ENCODE measurements around the gene EXD2.
A peak's percentile ranks its signal among the peaks of the same experiment; 100 is the strongest.

The EXD2 gene

DNA sequence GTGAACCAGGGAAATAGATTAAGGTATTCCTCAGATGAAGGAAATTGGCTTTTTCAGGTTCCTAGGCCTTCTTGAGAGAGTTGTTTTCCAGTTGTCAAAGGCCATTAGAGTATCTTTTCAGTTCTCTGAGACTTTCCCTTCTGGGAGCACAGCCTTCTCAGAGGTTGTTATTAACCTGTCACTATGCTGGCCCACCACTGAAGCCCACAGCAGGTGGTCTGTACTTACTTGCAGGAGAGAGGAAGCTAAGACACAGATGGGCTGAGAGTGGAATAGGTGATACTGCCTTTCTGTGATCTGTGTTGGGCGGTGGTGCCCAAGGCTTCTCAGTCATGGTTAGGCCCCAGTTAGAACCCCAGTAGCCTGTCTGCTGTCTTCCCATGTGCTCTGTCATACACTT is 45.8 kb downstream of the EXD2 start:
- TF ChIP-seq, protein P1, sequence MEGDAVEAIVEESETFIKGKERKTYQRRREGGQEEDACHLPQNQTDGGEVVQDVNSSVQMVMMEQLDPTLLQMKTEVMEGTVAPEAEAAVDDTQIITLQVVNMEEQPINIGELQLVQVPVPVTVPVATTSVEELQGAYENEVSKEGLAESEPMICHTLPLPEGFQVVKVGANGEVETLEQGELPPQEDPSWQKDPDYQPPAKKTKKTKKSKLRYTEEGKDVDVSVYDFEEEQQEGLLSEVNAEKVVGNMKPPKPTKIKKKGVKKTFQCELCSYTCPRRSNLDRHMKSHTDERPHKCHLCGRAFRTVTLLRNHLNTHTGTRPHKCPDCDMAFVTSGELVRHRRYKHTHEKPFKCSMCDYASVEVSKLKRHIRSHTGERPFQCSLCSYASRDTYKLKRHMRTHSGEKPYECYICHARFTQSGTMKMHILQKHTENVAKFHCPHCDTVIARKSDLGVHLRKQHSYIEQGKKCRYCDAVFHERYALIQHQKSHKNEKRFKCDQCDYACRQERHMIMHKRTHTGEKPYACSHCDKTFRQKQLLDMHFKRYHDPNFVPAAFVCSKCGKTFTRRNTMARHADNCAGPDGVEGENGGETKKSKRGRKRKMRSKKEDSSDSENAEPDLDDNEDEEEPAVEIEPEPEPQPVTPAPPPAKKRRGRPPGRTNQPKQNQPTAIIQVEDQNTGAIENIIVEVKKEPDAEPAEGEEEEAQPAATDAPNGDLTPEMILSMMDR (IDR thresholded peaks at IDR 0.05; ENCODE audit: control insufficient read depth, extremely low read depth, insufficient read depth) = no peak
- no peak overlapping the region for H3K4me3 ChIP-seq (ENCODE audit: low read depth, low read length)
- DNase-seq (ENCODE audit: low read depth) = no peak

DNA sequence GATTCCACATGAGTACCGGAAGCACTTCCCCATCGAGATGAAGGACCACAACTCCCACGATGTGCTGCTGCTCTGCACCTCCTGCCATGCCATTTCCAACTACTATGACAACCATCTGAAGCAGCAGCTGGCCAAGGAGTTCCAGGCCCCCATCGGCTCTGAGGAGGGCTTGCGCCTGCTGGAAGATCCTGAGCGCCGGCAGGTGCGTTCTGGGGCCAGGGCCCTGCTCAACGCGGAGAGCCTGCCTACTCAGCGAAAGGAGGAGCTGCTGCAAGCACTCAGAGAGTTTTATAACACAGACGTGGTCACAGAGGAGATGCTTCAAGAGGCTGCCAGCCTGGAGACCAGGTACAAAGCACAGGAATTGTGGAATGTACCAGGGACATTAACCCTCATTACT is 46.3 kb downstream of the EXD2 start:
- no peak for DNase-seq (ENCODE audit: low read depth)
- TF ChIP-seq, protein P1 (IDR thresholded peaks at IDR 0.05; ENCODE audit: control insufficient read depth, extremely low read depth, insufficient read depth) = no peak
- no peak overlapping the region for H3K4me3 ChIP-seq (ENCODE audit: low read depth, low read length)

DNA sequence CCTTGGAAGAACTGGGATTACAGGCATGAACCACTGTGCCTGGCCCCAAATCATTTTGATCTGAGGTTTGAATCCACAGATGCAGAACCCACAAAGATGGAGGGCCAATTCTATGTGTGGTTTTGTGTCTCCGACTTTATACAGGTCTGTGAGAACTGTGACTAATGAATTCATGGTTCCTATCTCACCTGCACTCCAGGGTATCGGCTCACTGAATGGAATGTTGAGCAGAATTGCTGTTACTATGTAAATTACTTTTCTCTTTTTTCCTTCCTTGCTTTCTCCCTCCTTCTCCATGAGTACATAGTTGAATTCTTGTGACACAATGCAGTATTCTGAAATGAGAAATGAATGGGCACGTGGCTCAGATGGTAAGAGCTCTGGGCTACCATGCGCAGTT is 47.6 kb downstream of the EXD2 start:
- TF ChIP-seq, protein P1 (IDR thresholded peaks at IDR 0.05; ENCODE audit: control insufficient read depth, extremely low read depth, insufficient read depth) = no peak
- H3K4me3 ChIP-seq (ENCODE audit: low read depth, low read length) = no peak overlapping the region
- DNase-seq (ENCODE audit: low read depth) = no peak

DNA sequence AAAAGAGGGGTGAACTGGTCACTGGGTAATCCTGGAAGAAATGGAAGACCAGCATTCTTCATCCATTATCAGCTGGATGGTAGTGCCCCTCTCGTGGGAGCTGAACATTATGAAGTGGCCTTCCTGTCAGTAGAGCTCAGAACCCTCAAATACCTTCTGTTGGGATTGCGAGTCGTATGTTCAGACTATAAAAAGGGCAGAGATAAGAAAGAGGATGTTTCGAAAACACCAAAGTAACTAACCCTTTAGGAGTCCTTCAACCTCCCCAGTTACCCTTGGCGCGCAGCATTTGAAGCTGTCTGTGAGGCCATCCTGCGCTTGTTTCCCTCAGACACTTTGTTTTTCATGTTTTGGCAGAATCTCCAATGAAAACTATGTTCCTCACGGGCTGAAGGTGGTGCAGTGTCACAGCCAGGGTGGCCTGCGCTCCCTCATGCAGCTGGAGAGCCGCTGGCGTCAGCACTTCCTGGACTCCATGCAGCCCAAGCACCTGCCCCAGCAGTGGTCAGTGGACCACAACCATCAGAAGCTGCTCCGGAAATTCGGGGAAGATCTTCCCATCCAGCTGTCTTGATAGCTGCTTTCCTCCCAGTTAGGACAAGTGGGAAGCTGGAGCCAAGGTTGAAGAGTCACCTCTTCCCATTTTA is 49.4 kb downstream of the EXD2 start:
- DNase-seq (ENCODE audit: low read depth) = no peak
- H3K4me3 ChIP-seq (ENCODE audit: low read depth, low read length) = no peak overlapping the region
- TF ChIP-seq, protein P1 (IDR thresholded peaks at IDR 0.05; ENCODE audit: control insufficient read depth, extremely low read depth, insufficient read depth) = no peak

DNA sequence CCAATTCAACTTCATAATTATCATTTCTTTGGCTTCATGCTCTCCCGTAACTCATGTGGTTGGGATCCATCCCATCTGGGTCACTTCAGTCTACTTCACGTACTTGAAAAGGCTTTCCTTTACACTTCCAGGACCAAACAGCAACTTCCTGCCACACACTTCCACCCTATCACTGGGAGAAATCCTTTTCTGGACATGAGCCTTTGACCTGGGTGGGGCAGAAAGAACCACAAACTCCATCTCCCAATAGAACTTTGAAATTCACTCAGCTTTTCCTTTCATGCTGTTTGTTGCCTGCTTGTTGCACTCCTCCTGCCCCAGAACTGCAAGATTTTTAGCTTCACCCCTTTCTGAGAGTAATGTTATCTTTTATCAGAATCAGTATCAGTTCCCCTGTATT is 50.3 kb downstream of the EXD2 start:
- TF ChIP-seq, protein P1 (IDR thresholded peaks at IDR 0.05; ENCODE audit: control insufficient read depth, extremely low read depth, insufficient read depth) = no peak
- no peak for DNase-seq (ENCODE audit: low read depth)
- H3K4me3 ChIP-seq (ENCODE audit: low read depth, low read length) = no peak overlapping the region

DNA sequence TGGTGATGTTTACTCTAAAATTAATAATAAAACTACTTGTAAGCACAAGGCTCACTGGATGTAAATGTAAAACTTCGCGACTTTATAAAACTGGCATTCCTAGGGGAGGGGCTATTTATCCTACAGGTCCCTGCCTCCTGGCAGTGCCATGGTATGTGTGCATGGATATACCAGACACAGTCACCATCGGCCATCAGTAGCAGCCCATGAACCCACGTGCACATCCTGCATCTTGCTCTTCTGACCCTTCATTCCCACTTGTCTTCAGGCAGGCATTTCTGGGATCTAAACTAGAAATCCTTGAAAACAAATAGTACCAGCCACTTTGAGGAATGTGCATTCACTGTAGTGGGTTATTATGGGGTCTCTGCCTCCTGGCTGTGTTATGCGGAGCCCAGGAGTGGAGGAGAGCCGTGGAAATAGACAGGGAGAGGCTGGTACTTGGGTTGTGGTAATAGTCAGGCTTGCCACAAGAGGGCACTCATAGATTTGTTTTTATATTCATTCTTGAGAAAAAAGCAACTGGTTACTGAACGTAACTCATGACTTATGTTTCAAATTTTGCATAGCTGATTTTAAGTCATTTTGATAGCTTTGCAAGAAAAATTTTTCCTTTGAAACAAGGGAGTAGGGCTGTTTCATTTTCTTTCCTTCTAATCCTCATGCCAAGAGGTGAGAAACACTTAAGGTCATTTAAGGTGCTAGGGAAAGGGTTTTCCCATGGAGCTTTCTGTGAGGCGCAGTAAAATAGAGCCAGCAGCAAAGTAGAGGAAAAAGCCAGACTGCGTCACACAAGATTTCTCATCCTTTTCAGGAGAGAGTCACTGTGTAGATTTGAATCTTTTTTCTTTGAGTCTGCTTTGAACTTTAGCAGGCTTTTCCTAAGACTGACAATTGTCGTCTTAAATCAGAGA is 51.3 kb downstream of the EXD2 start:
- H3K4me3 ChIP-seq (ENCODE audit: low read depth, low read length) = no peak overlapping the region
- TF ChIP-seq, protein P1 (IDR thresholded peaks at IDR 0.05; ENCODE audit: control insufficient read depth, extremely low read depth, insufficient read depth) = peak; percentile 67
- no peak for DNase-seq (ENCODE audit: low read depth)

Measured in LNCaP clone FGC (cell line).